GM21381 (cell line): ENCODE measurements around the gene ATL2.
"Not testable (repeated sequence)": the region's sequence is repeated elsewhere in the genome, so short reads cannot be mapped to it uniquely, and the experiment has no call there.

Experiments
- ATAC-seq: cut with Tn5 transposase; IDR thresholded peaks from one replicate; pipeline ENCODE4 v1.9.1; 2021; ENCODE audit warnings: mild to moderate bottlenecking, moderate library complexity; ENCODE audit not compliant: unreplicated experiment

The ATL2 gene

DNA sequence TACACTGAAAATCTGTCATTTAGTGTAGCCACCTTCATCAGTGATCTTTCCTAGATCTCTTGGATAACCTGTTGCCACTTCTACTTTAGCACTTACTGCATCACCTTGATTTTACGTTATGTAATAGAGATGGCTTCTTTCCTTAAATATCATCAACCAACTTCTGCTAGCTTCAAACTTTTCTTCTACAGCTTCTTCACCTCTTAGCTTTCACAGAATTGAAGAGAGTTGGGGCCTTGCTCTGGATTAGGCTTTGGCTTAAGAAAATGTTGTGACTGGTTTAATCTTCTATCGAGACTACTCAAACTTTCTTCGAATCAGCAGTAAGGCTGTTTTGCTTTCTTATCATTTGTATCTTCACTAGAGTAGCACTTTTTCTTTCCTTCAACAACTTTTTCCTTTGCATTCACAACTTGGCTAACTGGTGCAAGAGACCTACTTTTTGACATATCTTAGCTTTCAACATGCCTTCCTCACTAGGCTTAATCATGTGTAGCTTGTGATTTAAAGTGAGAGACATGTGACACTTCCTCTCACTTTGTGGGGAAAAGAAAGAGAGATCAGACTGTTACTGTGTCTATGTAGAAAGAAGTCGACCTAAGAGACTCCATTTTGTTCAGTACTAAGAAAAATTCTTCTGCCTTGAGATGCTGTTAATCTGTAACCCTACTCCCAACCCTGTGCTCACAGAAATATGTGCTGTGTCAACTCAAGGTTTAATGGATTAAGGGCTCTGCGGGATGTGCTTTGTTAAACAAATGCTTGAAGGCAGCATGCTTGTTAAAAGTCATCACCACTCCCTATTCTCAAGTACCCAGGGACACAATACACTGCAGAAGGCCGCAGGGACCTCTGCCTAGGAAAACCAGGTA is 99.6 kb downstream of the ATL2 start:
- ATAC-seq, result no peak

DNA sequence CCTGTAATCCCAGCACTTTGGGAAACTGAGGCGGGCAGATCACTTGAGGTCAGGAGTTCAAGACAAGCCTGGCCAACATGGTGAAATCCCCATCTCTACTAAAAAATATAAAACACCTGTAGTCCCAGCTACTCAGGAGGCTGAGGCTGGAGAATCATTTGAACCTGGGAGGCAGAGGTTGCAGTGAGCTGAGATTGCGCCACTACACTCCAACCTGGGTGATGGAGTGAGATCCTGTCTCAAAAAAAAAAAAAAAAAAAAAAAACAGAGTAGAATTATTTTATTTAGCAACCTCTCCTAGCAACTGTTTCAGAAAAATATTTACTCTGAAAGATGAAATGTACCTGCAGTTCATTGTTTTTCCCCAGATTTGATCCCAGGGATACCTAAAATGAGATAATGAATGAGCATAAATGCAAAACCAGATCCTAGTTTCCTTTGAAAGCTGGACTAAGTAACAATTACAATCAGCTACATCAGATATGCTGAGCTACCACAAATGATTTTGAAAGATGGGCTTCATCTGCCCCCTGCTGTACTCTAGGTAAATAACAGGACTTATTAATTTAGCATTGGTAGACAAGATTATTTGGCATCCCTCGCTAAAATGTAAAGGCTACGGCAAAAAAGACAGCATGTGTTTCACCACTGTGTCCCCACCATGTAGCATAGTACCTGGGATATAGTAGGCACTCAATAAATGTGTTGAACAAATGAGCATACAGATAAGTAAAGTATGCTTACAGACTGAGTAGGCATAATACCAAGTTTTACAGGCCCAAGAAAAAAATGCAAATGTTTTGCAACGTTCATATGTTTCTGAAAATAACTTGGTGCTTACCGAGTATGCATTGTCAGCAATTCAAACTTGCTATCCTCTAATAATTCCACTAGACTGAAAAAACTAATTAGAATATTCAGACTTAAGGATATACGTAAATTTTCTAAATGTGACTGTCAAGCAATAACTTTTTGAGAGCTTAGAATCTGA is 102.5 kb downstream of the ATL2 start:
- ATAC-seq, result no peak

DNA sequence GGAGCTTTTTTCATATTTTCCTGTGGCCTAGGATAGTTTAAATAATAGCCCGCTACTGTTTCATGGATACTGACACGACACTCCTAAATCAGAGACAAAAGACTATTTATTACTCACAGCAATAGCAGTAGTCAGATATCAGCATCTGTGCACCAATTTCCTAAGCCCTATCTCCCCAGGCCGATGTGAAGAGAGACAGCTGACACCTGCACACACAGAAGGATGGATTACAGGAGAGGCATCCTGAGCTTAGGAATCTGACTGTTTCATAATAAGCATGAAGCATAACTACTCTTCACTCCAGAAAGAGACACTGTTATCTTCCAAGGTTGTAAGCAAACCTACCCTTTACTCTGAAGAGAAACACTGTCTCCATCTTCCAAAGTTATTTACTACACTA is 105.4 kb downstream of the ATL2 start:
- no peak for ATAC-seq

DNA sequence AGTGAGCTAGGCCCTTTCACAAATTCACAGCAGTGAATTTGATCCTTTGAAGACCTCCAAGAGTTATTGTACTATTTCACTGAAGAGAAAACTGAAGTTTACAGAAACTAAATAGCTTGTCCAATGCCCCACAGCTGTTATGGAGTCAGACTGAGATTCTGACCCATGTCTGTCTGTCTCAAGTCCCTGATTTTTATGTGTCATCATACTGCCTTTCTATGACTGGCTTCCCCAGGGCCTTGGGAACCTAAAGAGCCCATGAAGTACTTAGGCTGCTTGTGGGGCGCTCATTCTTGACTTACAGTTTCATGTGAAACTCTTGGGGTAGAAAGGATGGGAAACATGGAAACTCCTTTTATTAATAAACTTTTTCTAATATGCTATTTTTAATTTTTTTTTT is 107.7 kb downstream of the ATL2 start:
- no peak for ATAC-seq

DNA sequence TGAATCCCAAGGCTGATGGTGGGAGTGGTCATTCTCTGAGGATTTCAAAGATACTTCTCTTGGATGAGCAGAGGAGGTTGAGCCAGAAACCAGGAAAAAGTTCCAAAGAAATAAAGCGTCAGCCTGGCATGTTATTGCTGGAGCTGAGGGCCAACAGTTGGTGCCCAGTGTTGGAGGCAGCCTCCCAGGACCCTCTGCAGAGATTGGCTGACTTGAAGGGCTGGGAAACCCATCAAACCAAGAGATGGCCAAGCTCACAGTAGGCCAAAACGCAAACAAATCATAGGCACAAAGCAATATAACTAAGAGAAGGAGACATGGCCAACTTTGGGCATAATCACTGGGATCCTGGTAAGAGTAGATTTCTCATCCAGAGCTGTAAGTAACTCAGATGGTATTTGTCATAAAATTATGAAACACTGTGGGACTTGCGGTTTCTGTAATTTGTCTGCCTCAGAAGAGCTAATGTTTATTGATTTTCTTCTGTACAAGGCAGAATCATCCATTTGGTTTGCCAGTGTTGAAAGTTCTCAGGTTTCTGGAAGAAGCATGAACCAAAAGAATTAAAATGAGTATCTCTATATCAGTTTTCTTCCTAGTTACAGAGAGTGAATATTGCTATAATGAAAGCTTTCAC is 108.3 kb downstream of the ATL2 start:
- ATAC-seq, result no peak

DNA sequence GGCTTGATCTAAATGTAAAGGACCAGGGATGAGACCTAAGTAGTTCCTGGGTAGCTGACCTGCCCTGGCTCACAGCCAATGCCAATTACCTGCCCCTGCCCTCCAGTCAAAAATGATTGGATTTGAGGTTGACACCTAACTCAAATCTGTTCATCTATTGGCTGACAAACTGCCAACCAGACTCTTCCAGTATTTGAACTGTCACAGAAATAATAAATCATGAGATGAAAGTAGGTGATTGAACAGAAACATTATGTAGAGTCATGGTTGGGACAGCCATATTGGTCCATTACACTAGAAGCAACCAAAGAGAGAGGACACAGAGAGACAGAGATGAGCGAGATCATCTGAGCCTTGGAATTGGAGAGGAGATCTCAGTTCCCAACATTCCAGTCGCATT is 109.1 kb downstream of the ATL2 start:
- no peak for ATAC-seq

DNA sequence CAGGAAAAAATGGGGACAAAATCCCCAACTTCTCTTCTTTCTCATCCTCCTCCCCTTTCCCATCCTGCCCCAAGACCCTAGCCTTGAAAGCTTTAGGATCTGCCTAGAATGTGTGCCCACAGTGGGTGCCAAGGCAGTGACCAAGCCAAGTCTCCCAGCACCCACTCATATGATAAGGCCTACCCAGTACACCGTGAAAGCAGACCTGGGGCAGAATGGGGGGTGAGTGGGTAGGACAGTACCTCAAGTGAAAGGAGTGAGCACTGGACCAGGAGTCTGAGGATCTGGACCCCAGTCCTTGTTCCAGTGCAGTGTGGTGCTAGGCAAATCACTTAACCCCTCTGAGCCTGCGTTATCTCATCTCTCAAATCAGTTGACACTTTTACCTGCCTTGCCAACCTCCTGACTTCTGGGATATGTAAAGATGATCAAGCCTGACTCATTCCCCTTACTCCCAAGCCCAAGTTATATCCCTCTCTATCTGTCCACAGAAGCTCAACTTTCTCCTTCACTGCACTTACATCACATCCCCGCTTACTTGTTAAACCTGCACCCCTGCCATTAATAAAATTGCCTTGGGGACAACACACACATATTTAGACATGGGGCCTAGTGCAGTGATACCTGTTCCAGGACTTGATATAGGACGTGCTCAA is 109.7 kb downstream of the ATL2 start:
- no peak for ATAC-seq

DNA sequence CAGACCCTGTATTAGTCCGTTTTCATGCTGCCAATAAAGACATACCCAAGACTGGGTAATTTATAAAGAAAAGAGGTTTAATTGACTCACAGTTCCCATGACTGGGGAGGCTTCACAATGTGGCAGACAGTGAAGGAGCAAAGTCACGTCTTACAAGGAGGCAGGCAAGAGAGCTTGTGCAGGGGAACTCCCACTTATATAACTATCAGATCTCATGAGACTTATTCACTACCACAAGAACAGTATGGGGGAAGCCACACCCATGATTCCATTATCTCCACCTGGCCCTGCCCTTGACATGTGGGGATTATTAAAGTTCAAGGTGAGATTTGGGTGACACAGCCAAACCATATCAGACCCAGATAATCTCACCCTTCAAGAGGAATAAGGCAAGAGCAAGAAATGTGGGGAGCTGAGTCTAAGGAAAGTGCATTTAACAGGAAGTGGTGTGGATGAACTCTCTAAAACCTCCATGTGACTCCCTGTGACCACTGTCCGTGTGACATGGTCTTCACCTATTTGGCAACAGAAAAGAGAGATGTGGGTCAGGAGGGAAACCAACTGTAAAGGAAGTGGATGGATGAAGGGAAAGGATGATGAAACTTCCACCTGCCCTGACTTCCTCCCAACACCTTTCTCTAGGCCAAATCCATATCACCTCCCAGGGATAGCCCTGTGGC is 110.6 kb downstream of the ATL2 start:
- ATAC-seq, result no peak

DNA sequence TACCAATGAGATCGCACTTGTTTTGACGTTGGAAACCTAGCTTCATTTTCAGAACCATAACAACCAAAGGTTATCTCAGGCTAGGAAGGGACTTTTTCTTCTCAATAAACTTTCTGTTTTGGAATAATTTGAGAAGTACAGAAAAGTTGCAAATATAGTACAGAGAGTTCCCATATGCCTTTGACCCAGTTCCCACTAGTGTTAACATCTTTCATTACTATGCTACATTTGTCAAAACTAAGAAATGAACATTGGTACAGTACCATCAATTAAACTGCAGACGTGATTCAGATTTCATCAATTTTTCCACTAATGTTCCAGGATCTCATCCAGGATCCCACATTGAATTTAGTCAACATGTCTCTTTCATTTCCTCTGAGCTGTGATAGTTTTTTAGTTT is 111.6 kb downstream of the ATL2 start:
- ATAC-seq, result no peak

DNA sequence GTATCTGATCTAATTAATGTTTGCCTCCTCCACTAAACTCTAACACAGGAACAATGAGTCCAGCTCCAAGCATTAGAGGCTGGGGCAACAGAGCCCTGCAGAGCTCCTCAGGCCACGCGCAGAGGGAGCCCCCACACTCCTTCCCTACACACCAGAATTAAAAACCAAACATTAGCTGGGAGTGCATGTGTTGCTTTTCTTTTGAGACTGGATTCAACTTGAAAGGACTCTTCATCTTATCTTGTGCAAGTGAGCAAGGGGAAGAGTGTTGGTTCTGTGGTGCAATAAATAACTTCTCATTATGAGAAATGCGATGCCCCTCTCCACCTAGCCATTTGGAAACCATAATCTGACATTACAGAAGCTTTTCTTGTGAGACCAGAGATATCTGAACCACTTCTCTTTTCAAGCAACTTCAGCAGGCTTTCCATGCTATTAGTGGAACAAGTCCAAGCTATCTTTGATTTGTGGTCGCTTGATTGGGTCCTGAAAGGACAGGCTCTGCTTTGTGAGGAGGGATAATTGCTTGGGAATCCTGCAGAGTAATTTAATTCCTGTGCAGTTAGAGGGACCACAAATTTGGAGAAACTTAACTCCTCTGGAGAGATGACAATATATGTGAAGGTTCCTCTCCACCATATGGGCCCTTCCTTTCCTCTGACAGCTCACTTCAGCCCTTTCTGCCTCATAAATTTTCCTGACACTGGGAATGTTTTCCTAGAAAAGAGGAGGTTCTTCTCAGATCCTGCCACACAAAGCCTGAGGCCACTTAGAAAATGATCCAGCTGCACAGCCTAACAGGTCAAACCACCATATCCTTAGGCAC is 112.5 kb downstream of the ATL2 start:
- ATAC-seq, result no peak

DNA sequence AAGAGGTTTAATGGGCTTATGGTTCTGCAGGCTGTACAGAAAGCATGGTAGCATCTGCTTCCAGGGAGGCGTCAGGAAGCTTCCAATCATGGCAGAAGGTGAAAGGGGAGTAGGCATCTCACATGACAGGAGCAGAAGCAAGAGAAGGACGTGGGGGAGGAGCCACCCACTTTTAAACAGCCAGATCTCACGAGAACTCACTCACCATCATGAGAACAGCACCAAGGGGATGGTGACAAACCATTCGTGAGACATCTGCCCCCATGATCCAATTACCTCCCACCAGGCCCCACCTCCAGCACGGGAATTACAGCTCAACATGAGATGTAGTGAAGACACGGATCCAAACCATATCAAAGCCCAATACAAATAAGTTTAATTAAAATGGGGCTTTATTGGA is 113.8 kb downstream of the ATL2 start:
- no peak for ATAC-seq

DNA sequence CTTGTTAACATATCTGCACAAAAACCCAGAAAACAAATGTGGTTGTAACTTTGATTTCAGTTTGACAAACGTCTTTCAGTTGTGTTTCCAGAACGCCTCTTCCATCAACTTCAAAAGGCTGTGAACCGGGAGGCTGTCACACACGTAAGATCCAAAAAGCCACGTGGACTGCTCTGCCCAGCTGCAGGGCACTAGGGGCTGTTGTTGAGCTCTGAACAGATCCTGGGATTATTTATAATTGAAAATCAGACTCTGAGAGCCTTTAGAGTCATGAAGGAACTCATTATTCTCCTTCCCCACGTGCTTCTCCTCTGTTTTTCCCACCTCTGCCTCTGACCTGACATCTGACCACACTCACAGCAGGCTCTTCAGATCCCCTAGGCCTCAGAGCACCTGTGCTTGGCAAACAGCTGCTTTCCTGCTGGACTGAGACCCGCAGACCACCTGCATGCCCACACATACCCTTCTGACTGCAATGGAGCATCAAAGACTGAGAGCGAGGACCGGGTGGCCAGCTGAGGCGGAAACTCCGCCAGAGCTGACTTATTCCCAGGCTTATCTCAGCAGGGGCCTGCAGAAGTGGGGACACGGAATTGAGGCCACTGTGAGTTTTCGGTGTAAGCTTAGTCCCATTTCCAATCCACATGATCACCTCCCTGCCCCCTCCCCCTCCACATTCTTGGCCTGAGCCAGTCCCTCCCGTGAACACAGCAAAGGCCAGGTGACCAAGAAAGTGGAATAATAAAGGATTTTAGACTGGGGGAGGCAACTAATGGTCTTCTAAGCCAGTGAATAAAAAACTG is 114.8 kb downstream of the ATL2 start:
- ATAC-seq, result no peak

DNA sequence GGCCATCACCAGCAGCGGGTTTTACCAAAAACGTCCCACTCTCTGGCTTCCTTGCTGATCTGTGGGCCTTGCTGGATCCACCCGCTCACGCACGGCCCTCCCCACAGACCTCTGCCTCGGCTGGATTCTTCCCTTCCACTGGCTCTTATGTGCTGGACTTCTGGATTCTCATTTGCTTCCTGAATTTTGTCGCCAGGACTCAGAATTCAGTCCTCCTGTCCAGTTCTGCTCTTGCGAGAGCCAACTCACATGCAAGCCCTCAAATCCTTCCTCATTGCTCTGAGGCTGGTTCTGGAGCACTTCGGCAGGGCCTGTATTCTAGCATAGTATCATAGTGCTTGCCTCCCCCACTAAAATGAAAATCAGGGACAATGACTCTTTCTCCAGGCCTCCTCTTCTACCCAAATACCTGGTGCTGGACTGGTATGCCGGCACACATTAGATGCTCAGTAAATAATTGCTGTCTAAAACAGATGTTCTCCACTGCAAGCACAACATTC is 115.5 kb downstream of the ATL2 start:
- no peak for ATAC-seq

DNA sequence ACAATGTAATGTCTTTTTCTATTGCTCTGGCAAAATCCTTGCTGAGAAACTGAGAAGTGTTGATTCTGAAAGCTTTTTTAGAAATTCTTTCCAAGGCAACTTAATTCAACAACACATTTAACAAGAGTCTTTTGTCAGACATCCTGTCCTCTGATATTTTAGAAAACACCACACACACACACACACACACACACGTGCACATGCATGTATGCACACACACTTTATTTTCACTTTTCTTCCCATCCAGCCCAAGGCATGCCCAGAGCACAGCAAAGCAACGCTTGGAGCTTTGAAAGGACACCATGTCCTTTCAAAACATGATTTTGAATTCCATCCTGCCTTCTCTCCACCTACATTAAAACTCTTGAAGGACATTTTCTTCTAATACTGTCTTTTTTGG is 116.1 kb downstream of the ATL2 start:
- no peak for ATAC-seq

DNA sequence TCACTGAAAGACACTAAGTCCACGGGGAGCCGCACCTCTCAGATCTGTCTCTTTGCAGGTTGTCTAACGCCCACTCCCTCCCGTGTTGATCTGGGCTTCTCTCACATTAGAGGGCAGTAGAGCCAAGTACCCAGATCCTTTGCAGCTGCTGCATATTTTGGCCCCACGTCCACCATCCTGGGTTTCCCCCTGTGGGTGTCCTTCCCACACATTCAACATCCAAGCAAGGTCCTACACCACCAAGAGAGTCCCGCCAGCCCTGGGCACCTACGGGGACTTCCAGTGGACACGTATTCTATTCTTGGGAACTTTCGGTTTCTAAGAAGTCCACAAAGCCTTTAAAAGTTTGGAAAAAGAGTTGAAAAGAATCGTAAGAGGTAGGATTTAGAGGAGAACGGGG is 116.6 kb downstream of the ATL2 start:
- ATAC-seq, result no peak

DNA sequence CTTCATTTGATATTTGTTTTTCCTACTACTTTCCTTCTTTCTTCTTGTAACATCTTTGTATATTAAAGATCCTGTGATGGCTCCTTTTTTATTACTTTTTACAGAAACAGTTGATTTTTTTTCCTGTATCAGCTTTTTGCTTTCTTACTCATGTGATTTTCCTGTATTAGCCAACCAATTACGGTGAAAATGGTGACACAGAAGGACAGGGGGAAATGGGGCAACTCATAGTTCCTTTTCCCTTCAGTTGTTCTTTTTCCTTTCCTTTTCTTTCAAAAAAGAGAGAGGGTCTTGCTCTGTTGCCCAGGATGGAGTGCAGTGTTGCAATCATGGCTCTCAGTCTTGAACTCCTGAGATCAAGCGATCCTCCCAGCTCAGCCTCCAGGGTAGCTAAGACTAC is 117.8 kb downstream of the ATL2 start:
- no peak for ATAC-seq

DNA sequence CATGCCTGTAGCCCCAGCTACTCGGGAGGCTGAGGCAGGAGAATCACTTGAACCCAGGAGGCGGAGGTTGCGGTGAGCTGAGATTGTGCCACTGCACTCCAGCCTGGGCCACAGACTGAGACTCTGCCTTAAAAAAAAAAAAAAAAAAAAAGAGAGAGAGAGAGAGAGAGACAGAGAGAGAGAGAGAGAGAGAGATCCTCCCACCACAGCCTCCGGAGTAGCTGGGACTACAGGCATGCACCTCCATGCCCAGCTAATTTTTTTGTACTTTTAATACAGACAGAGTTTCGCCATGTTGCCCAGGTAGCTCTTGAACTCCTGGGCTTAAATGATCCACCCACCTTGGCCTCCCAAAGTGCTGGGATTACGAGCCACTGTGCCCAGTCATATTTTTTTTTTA is 119.4 kb downstream of the ATL2 start:
- not testable (repeated sequence) for ATAC-seq

DNA sequence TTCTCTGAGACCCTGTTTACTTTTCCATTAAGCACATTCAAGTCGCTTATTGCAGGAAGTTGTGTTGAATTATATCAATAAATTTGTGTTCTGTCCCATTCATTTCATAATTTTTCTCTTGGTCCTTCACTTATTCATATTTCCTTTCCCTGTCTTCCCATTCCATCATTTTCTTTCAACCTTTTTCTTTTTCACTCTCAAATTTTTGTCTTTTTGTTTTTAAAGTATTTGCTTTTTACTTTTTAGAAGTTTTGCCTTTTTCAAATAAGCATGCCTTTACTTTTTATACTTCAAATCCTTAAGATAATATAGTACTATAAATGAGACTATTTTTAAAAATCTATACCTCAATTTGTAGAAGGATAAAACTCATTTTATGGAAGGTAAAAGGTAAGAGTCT is 120.5 kb downstream of the ATL2 start:
- ATAC-seq, result no peak
